Gastrocnemius medialis (tissue), 4 donors: ENCODE data around the gene CDK10.
A peak's percentile ranks its signal among the peaks of the same experiment; 100 is the strongest.

Source experiments
- POLR2A ChIP-seq, 2 donors: fragments of 450-650 bp; IDR thresholded peaks; one replicate each; pipeline ENCODE4 v1.6.1; 2017; ENCODE audit warnings: antibody characterized with exemption in 2 of 2, mild to moderate bottlenecking in 2 of 2, moderate library complexity in 2 of 2
- TF ChIP-seq, protein P1 (sequence below), 5 experiments: fragments of 450-650 bp in 3 of 5; fragments of 200-600 bp in 2 of 5; sonication (generic) in 2 of 5; IDR thresholded peaks in 4 of 5; conservative IDR thresholded peaks in 1 of 5; 1 replicate in 4 of 5; 2 replicates in 1 of 5; pipeline ENCODE4 v1.5.1; 2016 to 2019; ENCODE audit warnings: antibody characterized with exemption in 5 of 5, mild to moderate bottlenecking in 3 of 5, moderate library complexity in 3 of 5

DNA sequence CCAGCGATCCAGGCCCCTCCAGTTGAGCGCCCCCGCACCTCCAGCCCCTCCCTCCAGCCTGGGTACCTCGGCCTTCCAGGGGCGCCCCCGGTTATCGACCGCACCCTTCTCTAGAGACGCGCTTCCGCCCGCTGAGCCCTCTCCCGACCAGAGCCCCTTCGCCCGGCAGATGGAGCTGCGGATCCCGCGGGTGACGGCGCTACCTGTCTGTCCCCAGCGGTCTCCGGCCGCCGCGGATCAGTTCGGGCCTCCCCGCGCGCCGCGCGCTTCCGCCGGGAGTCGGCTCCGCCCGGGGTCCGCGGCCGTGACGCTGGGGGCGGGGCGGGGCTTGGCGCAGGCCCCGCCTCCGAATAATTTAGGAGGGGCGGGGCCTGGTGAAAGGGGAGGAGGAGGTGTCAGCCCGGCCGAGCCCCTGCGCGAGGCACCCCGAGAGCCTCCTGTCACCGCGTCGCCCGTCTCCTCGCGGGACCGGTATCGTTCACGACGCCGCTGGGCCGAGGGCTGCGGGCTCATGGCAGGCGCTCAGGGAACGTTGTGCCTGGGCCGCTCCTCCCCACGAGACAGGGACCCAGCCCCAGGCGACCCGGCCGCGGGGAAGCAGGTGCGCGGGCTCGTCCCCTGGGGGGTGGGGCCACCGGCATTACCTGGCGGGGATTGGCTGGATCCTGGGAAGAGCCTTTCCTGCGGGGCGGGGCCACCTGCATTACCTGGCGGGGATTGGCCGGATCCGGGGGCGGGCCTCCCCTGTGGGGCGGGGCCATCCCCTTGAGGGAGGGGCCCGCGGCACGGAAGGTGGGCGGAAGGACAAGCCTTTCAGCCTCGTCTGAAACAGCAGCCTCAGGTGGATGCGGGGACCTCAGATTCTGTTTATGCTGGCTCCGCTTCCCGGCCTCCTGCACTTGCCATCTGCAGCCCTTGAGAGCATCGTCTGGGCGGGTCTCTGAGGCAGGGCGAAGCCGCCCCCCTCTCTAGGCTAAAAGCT is 15.2 kb downstream of the CDK10 start, which contains the start of gene SPATA2L:
- TF ChIP-seq, protein P1, sequence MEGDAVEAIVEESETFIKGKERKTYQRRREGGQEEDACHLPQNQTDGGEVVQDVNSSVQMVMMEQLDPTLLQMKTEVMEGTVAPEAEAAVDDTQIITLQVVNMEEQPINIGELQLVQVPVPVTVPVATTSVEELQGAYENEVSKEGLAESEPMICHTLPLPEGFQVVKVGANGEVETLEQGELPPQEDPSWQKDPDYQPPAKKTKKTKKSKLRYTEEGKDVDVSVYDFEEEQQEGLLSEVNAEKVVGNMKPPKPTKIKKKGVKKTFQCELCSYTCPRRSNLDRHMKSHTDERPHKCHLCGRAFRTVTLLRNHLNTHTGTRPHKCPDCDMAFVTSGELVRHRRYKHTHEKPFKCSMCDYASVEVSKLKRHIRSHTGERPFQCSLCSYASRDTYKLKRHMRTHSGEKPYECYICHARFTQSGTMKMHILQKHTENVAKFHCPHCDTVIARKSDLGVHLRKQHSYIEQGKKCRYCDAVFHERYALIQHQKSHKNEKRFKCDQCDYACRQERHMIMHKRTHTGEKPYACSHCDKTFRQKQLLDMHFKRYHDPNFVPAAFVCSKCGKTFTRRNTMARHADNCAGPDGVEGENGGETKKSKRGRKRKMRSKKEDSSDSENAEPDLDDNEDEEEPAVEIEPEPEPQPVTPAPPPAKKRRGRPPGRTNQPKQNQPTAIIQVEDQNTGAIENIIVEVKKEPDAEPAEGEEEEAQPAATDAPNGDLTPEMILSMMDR (IDR thresholded peaks at IDR 0.05 in 4 of 5, conservative IDR thresholded peaks at IDR 0.05 in 1 of 5) = peak in 2 of 5 experiments; percentile 5 to 24
- TF ChIP-seq POLR2A (IDR thresholded peaks at IDR 0.05) = peak; percentile 82 to 88
